ENCODE data around the gene ATOSB.

The ATOSB gene

DNA sequence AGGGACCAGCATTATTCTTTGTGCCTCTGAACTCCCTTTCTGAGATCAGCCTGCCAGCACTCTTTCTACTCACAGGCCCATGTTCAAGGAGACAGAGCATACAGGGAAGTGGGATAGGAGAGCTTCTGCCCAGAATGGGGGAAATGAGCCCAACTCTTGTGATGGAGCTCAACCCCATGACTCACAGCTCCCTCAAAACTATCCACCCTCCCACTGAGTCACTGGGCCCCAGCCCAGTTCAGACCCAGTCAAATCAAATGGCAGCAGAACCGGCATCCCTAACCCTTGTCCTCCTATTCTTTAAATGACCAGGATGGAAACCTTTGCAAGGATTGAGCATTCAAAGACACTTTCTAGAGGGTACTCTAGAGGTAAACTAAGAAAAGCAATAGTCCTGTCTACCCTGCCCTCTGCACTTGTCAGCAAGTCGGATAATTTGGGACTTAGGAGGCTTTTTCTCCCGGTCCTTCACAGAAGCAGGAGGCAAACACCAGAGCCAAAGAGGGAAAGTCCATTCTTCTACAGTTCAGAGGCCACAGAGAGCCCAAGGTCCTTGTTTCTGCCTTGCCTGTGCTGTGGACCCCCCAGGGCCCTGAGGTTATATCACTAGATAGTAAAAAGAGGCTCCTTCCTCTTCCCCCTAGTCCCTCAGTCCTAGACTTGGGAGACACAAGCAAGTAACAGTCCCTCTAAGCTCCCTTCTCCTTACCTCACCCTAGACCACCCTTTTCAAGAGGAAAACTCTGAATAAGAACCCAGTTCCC, 3.2 kb downstream of the ATOSB start:
- DNase-seq: no peak

DNA sequence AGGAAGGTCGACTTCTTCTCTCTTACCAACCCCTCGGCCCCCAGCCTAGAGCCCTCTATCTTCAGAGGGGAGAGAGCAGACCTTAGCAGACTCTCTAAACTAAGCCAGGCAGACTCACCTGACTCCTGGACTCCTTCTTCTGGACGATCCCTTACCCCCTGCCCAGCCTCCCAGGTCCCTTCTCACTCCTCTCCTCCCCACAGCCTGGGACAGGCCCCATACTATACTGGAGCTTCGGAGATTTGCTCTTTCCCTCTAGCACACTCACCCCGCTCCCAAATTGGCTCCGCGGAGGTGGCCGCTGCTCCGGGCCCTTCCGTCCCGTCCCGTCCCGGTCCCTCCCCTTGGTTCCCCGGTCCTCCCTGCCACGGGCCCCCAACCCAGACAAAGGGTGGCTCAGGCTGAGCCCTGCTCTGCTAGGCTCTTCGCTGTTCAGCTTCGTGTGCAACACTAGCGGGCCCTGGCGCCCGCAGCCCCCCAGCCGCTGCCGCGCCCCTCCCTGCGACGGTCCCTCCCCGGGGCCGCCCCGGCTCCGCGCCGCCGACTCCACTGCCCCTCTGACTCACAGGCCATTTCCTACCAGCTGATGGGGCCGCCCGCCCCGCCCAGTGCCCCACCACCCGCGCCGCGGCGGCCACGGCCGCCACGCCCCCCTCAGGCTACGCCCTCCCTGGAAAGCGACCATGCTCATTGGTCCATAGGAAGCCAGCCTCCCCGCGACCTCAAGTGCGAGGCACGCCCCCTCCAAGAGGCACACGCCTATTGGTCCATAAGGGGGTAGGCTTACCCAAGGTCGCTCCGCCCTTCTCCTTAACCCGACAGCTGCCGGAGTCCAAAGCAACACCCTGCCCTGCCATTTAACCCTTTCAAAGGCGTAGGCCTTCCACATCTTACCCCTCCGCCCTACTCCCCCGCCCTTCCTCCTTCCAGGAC, 4.4 kb downstream of the ATOSB start:
- DNase-seq: peak; percentile 98

DNA sequence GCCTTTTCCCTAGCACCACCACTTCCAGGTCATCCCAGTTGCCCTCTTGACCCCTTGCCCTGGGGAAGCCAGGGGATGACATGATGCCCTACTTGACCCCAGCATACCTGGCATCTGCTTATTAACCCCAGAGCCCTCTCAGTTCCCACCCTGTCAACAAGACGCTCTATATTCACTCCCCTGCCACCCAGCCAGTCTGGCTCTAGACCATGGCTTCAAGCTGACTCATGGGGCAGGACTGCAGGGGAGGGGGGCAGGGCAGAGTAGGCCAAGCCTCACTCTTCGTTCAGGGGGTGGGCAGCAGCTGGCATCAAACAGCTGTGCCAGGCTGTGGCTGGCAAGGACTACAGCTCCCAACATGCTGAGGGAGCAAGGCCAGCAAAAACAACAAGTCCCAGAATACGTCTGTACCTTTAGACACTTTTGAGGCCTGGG, 5.3 kb downstream of the ATOSB start:
- DNase-seq: no peak

DNA sequence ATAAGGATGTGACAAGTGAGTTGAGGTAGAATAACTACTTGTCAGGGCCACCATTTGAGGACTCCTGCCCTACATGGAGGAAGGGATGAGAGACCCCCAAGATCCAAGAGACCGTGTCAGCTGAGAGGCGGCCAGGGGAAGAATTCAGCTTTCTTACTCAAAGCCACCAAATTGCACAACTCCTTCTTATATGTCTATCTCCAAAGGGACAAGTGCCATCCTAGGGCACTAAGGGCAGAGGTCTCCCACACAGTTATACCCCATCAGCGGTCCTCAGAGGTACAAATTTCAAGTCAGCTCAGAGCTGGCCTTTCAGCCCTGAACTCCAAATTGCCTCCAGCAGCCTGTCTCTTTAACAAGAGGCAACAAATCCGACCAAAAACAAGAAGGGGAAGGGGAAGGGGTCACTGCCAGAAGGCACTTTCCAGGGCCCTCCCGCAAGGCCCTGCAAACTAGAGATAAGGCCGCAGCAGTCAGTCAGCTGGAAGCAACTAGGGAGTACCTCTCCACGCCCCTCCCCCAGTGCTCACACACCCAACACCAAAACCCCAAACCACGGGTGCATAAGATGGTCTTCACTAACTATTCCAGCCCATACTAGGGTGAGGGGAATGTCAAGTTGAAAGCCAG, 6.6 kb downstream of the ATOSB start:
- DNase-seq: no peak

DNA sequence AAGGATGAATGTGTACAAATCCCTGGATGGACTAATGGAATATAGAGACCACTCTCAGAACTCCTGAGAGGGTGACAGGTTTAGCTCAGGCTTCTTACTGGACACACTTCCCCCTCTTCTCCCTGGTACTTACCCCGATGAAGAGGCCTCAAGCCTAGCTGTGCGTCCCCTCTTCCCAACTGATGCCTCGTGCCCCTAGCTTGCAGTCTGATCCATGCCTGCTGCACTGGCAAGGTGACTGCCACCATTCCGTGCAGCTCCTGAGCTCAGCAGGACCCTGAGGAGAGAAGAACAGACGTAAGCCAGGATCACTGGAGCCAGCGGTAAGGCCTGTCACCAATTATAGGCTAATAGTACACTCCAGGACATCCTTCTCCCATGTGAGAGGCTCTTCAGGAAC, 7.2 kb downstream of the ATOSB start:
- no peak for DNase-seq

DNA sequence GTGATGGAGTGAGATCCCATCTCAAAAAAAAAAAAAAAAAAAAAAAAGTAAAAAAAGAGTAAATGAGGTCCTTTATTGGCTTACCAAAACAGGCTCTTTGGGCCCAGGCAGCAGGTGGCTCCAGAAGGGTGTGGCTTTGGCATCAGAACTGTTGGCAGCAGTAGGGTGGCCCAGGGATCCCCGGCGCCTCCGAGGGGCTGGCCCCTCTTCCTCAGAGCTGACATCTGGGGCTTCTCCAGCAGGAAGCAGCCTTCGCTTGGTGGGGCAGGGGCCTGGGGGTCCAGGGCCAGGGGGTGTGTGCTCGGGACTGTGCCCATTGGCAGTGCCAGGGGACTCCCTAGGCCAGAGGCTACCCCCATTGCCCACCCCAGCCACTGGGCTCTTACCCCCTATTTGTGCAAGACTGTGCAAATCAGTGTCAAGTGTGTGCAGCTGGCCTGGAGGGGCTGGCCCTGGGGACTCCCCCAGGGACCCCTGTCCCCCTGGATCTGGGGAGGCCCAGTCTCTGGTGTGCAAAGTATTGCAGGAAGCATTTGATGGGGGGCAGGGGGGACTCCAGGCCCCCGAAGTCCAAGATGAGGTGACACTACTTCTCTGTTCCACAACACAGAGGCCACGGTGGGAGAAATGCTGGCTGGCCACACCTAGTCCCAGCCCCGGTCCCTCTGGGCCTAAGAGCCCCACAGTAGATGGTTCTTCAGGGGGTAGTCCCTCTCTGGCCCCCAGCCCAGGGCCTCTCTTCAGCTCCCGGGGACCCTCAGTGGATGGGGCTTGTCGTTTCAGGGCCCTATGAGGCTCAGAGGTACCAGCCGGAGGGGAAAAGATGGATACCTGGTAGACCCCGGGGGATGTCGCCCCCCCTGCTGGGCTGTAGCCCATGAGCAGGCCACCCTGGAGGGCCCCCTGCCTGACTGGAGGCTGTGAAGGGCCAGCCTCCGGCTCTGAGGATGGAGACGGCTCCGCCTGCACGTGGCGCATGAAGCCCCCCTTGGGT, 8.1 kb downstream of the ATOSB start:
- DNase-seq: no peak

DNA sequence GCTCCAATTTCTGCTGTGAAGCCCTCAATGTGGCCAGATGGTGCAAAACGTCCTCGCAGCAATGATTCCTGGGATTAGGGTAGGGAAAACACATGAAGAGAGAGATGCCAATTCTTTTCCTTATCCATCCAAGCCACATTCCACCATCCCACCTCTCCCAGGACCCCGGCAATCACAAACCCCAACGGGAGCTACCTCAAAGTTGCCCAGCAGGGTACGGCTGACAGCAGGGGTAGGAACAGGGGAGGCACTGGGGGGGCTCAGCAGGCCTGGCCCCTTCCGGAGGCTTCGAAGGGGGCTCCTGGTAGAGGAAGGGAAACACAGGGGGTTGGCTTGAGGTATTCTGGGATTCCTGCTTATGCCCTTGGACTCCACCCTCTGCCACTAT, 9.3 kb downstream of the ATOSB start:
- DNase-seq: no peak

DNA sequence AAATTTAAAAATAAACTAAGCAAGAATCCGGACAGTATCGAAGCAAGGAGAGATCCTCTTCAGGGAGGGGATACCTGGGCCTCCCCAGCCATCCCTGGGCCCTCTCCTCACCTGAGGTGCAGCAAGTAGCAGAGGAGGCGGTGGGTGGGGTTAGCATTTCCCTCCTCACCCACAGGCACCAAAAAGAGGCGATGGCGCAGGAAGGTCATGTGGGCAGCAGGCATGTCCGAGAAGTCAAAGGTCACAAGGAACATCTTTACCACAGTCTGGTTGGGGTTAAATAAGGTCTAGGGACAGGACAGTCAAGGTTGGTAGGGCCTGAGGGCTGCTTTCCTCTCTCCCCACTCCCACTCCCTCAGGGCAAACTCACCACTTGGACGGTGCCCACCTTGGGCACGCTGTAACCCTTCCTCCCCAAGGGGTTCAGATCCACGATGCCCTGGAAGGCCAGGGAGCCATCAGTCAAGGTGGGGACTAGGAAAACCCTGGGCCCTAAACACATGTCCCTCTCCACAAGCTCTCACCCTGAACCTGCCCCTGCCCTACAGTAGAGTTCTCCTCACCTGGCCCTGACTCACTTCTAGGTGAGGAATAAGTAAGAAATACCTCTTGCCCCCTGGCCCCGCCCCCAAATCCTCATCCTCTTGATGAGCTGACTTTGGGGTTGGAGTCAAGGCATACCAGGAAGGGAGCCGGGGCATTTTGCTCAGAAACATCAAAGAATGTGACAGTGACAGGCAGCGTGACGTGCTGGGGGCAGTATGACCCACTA, 9.9 kb downstream of the ATOSB start:
- DNase-seq: no peak

DNA sequence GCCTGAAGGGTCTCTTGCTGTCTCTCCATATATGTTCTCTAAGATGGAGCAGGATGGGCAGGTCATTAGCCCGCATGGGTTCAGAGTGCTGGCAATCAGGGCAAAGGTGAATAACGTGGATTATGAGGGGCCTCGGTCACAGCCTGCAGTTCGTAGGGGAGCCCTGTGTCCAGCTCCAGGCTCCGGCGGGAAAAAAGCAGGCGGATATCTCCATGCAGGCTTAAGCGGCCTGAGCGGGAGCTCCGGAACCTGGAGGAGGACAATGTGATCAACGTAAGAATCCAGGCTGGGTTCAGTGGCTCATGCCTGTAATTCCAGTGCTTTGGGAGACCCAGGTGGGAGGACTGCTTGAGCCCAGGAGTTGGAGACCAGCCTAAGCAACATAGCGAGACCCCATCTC, 10.5 kb downstream of the ATOSB start:
- DNase-seq: no peak

DNA sequence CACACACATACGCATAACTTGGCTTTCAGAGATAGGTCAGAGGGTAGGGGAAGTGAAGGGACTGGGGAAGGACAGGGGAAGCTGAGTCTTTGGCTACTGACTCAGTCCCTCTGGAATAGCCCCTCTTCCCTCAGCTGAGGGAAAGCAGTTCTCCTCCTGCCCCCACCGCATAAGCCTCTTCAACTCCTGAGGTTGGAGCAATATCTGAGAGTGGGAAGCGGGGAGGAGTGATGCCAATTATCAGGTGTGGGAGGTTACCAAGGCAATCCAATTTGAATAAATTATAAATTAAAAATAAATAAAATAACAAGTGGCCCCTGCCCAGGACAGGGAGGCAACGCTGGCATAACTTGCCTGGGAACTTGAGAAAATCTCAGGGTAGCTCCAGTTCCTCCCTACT, 11.1 kb downstream of the ATOSB start:
- no peak for DNase-seq

DNA sequence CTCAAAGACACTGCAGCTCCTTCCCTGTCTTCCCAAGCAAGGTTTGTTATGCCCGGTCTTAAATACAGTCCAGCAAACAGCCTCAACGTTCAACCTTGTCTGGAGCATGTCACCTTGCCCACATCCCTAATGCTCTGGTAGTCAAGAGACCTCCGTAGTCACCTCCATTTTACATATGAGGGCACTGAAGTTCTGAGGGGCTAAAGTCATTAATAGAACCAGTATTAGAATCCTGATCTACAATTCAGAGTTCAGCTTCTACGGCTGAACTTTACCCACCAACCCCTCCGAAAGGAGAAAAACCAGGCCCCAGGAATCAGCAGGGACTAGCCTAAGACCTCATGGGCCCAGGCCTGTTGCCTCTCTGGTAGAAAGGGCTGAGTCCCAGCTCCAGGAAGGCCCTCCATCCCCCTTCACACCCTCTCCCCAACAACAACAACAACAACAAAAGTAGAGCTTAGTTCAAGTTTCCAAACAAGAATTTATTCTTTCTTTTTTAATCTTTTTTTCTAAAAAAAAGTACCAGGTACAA, 11.9 kb downstream of the ATOSB start:
- no peak for DNase-seq

DNA sequence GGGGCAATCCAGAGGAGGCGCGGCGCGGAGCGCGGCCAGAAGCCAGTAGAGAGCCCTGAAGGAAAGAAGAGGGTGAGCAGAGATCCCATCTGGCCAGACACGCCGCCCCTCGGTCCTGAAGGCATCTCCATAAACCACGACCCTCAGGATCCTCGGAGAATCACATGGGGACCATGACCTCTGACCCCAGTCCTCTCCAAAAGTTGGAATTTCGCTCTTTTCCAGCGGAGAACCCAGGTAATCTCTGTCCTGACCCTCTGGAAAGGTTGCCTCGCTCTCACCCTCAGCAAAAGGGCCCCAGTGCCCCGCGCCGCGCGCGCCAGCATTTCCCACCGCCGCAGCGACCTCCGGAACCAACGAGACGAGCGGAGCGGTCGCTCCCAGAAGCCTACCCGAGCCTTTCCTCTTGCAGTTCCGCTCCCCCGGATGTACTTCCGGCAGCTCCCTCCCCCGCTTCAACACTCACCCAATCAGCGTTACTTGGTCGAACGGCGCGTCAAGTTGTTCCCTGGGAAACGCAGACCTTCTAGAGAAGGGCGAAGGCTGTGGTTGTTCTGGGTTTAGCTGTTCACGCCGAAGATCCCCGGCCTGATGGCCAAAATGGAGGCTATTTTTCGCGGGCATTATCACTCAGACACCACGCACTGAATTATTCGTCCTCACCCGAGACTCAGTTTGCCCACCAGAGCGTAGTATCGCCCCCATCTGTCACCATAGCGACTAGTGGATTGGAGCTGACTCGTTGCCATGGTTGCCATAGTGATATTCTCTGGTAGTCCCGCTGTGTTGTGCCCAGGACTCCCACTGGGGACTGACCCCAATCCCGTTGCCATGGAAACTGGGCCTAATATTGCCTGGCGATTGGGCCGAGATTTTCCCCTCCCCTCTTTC, 12.6 kb downstream of the ATOSB start, which contains the start of gene STOML2:
Gene STOML2 (minus strand): TSS at position 363 of the 891 bp plus-strand sequence. CDS start 37 bp downstream, at position 326.
- peak; percentile 96 for DNase-seq

DNA sequence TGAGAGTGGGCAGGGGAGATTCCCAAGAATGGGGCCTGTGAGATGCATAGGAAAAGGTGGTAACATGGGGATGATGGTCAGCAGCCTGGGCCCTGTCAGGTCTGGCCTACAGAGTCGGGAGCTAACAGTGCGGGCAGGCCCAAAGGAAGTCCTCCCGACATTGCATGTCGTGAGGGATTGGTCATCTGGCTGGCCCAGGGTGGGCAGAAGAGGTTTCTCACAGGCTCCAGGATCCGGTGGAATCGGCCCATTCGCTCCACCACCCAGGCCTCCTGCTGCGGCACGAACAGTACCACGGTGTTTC, 13.2 kb downstream of the ATOSB start:
- DNase-seq: no peak

DNA sequence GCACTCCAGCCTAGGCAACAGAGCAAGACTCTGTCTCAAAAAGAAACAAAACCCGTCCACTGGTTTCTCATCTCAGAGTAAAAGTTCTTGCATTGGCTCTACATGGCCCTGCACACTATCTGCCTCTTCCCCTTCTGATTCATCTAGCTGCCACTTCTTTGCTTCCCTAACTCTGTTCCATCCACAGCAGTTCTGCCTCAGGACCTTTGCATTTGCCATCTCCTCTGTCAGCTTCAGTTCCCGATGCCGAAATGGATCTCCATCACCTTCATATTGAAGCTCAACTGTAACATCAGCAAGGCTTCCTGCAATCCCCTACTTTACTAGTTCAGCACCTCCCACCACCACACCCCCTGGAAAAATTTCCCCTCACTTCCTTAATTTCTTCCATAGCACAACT, 18.1 kb downstream of the ATOSB start:
- DNase-seq: no peak

DNA sequence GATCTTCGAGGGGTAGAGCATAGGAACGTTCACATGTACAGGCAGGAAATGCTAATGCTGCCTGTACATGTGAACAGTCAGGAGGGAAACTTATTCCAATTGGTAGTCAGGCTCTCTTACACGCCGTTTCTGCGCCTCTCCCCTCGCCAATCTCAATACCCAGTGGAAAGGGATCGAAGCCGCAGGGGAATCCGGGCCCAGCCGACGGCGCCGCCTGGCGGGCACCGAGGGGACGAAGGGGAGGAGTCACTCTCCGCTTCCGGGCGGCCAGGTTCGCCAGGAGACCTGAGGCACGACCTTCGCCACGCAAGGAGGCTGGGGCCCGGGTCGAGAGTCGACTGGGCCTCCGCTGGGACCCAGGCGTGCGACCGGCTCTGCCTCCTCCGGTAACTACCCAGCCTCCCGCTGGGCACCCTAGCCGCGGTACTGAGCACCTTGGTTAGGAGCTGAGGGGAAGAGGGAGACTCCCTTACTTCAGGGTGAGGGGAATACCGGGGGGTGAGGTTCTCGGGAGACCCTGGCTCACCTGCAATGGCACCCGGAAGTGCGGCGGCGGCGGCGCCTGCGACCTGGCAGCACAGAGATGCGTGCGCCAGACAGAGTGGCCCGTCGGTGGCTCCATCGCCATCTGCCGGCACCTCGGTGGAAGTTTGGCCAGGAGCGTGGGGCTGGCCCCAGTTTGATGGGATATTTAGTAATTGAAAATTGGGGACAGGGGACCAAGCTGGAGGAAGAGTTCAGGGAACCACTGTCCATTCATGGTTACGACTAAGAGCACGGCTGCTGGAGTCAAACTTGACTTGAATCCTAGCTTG, 19.4 kb downstream of the ATOSB start, which contains the start of gene PIGO:
Gene PIGO (minus strand): TSS at position 557 of the 815 bp plus-strand sequence. CDS start 1,026 bp downstream, outside the sequence.
- DNase-seq: peak; percentile 94

DNA sequence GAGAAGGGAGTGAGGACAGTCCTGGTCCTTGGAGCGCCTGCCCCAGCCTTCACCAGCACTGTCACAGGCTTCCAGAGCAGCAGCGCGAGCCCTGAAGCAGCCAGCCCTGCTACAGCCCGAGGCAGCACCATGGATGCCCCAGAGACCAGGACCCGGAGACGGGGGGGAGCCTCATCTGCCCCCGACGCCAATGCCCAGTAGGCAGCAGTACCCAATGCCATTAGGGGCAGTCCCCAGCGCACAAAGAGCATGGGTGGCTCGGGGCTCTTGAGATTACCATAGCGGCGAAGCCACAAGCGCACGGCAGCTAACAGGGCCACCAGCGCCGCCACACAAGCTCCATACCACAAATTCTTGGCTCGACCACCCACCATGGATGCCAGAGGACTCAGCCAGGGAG, 24.1 kb downstream of the ATOSB start:
- DNase-seq: no peak

DNA sequence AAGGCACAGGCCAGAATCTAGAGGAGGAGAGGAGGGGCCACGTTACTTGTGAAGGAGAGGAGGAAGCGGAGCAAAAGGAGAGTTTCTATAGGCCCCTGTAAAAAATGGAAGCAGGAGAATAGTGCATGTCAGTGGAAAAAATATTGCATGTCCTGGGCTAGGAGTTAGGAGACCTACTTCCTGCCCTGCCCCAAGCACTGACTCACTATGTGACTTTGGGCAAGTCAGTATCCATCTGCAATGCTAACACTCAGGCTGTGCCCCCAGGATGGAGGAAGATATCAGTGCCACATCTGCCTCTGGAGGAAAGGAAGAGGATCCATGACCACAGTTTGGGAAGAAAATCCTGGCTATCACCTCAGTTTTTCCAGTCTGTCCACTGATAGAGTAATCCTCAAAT, 26.2 kb downstream of the ATOSB start:
- DNase-seq: no peak

DNA sequence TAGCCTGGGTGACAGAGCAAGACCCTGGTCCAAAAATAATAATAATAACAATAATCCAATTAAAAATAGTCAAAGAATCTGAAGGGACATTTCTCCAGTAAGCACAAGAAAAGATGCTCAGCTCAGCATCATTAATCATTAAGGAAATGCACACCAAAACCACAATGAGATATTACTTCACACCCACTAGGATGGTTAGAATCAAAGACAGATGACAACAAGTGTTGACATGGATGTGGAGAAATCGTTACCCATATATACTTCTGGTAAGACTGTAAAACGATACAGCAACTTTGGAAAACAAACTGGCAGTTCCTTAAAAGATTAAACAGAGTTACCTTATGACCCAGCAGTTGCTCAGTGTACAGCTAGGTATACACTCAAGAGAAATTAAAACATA, 30.6 kb downstream of the ATOSB start:
- DNase-seq: no peak
